HCT116 (cell line): ENCODE measurements around the gene PPP4R3A. TPM values are rescaled to one million over a fixed set of nuclear protein-coding genes. Genes with fewer than 3 reads are reported as not detected.

ENCODE experiments used
- ATAC-seq: fragments of 200-7000 bp; cut with Tn5 transposase; 2 replicates; pipeline ENCODE4 v1.9.1; 2020; ENCODE audit warnings: mild to moderate bottlenecking, moderate library complexity
- BruUV-seq: library from RNA; stranded (reverse); fragments of 400-500 nt; replicated peaks from 2 replicates; lab custom pipeline; 2021; lab: Mats Ljungman, UMichigan
- CTCF ChIA-PET: fragments of 300-600 bp; sonication (Branson Sonifier 250); formaldehyde crosslinking; loops from one replicate; lab custom pipeline; 2021; ENCODE audit warnings: antibody characterized with exemption; lab: Charles Lee
- POLR2A ChIA-PET: fragments of 300-600, 350-600 bp; sonication (Branson Sonifier 250); formaldehyde crosslinking; loops from one replicate; lab custom pipeline; 2021; ENCODE audit warnings: antibody characterized with exemption; lab: Charles Lee
- RAD21 ChIA-PET, 2 experiments: fragments of 300-600 bp; sonication (Branson Sonifier 250); formaldehyde crosslinking; loops; one replicate each; lab custom pipeline; 2023; ENCODE audit warnings: low total read pairs in 2 of 2; ENCODE audit not compliant: uncharacterized antibody in 2 of 2, unreplicated experiment in 2 of 2, low non-redundant PET in 1 of 2; lab: Charles Lee
- DNase-seq: peaks from one replicate; pipeline ENCODE4 v3.0.0-alpha.2; 2010; ENCODE audit warnings: low read depth, low spot score
- H2AFZ ChIP-seq: fragments of 200-600 bp; shearing (Covaris generic), sonication (generic); 2 replicates; pipeline ENCODE4 v1.6.1; 2017; ENCODE audit warnings: low read depth, mixed run types, mixed read lengths, antibody characterized with exemption, low read length; ENCODE audit not compliant: poor library complexity, severe bottlenecking
- H3K27ac ChIP-seq: 2 replicates; pipeline ENCODE4 v1.5.1; 2012; ENCODE audit warnings: low read depth, low read length
- H3K27me3 ChIP-seq: fragments of 200-600 bp; sonication (generic); 2 replicates; pipeline ENCODE4 v1.6.1; 2016; ENCODE audit warnings: mixed run types, low read length, mixed read lengths; ENCODE audit not compliant: insufficient read depth
- H3K36me3 ChIP-seq, 2 experiments: fragments of 200-500 bp in 1 of 2; fragments of 200-600 bp in 1 of 2; sonication (Bioruptor generic) in 1 of 2; sonication (generic) in 1 of 2; 2 replicates each; pipeline versions ENCODE4 v1.5.1 to v1.6.1; 2014 to 2016; ENCODE audit warnings: low read length in 2 of 2, inconsistent platforms in 1 of 2, mixed read lengths in 1 of 2, mixed run types in 1 of 2; ENCODE audit not compliant: insufficient read depth in 2 of 2, control insufficient read depth in 1 of 2
- H3K4me1 ChIP-seq, 2 experiments: fragments of 200-600 bp in 1 of 2; sonication (generic) in 1 of 2; 2 replicates each; pipeline versions ENCODE4 v1.5.1 to v1.6.1; 2012 to 2017; ENCODE audit warnings: low read length in 2 of 2, inconsistent platforms in 1 of 2, mild to moderate bottlenecking in 1 of 2, mixed read lengths in 1 of 2, mixed run types in 1 of 2, moderate library complexity in 1 of 2; ENCODE audit not compliant: insufficient read depth in 2 of 2, control insufficient read depth in 1 of 2
- H3K4me2 ChIP-seq: fragments of 200-600 bp; sonication (generic); 2 replicates; pipeline ENCODE4 v1.6.1; 2017; ENCODE audit warnings: mixed run types, low read length, mixed read lengths
- H3K4me3 ChIP-seq, 2 experiments: fragments of 200-600 bp in 1 of 2; sonication (generic) in 1 of 2; replicated peaks in 1 of 2; 2 replicates each; pipeline ENCODE4 v1.5.1; 2011 to 2016; ENCODE audit warnings: low read length in 2 of 2, control low read depth in 1 of 2, low read depth in 1 of 2, mild to moderate bottlenecking in 1 of 2, mixed read lengths in 1 of 2, mixed run types in 1 of 2
- H3K79me2 ChIP-seq: fragments of 200-600 bp; sonication (generic); 2 replicates; pipeline ENCODE4 v1.6.1; 2017; ENCODE audit warnings: mild to moderate bottlenecking, mixed run types, low read length, moderate library complexity, mixed read lengths; ENCODE audit not compliant: insufficient read depth
- H3K9ac ChIP-seq: fragments of 200-600 bp; sonication (generic); 2 replicates; pipeline ENCODE4 v1.6.1; 2016; ENCODE audit warnings: low read length, mixed read lengths
- H3K9me2 ChIP-seq: fragments of 200-600 bp; sonication (generic), shearing (Covaris generic); 2 replicates; pipeline ENCODE4 v1.6.1; 2017; ENCODE audit warnings: mixed run types, mild to moderate bottlenecking, moderate library complexity; ENCODE audit not compliant: insufficient read depth
- H3K9me3 ChIP-seq, 2 experiments: fragments of 200-500 bp in 1 of 2; fragments of 200-600 bp in 1 of 2; sonication (Bioruptor generic) in 1 of 2; sonication (generic) in 1 of 2; 2 replicates each; pipeline ENCODE4 v1.6.1; 2014 to 2017; ENCODE audit warnings: low read length in 2 of 2, mixed read lengths in 2 of 2, inconsistent platforms in 1 of 2, low read depth in 1 of 2, mild to moderate bottlenecking in 1 of 2, mixed run types in 1 of 2, moderate library complexity in 1 of 2; ENCODE audit not compliant: control insufficient read depth in 1 of 2, insufficient read depth in 1 of 2
- H4K20me1 ChIP-seq: fragments of 200-600 bp; sonication (generic), shearing (Covaris generic); 2 replicates; pipeline ENCODE4 v1.6.1; 2017; ENCODE audit warnings: mixed run types, mild to moderate bottlenecking, moderate library complexity; ENCODE audit not compliant: insufficient read depth
- EGR1 ChIP-seq: IDR thresholded peaks from 2 replicates; pipeline ENCODE4 v1.6.1; 2012; ENCODE audit warnings: low read depth
- EZH2 ChIP-seq: fragments of 200-600 bp; sonication (generic); IDR thresholded peaks from 2 replicates; pipeline ENCODE4 v1.6.1; 2017; ENCODE audit warnings: antibody characterized with exemption, mixed run types
- POLR2A ChIP-seq: IDR thresholded peaks from 2 replicates; pipeline ENCODE4 v1.7.0; 2011; ENCODE audit warnings: borderline replicate concordance; ENCODE audit not compliant: insufficient read depth, insufficient read length; ENCODE audit errors: extremely low read depth
- POLR2AphosphoS5 ChIP-seq: IDR thresholded peaks from 2 replicates; pipeline ENCODE4 v1.6.1; 2011; ENCODE audit warnings: mild to moderate bottlenecking, low read depth, low read length, moderate library complexity
- RAD21 ChIP-seq: IDR thresholded peaks from 2 replicates; pipeline ENCODE4 v1.6.1; 2012; ENCODE audit warnings: low read depth, mild to moderate bottlenecking
- SRF ChIP-seq: IDR thresholded peaks from 2 replicates; pipeline ENCODE4 v1.6.1; 2012; ENCODE audit warnings: low read depth
- TCF7L2 ChIP-seq: IDR thresholded peaks from 2 replicates; pipeline ENCODE4 v1.7.0; 2011; ENCODE audit warnings: borderline replicate concordance, inconsistent platforms; ENCODE audit not compliant: insufficient read depth, insufficient read length; ENCODE audit errors: extremely low read depth
- ZNF274 ChIP-seq: fragments of 200-500 bp; sonication (Bioruptor generic); IDR thresholded peaks from 2 replicates; pipeline ENCODE4 v1.6.1; 2014; ENCODE audit warnings: mild to moderate bottlenecking, low read depth, low read length, inconsistent platforms
- intact Hi-C: fragments of 100-400 bp; cut with micrococcal nuclease; formaldehyde crosslinking; loops from 2 replicates; pipeline ENCODE4 v1.10.0; 2022
- total RNA-seq: library from RNA; stranded (reverse); gene quantifications from one replicate; pipeline ENCODE4 v1.2.1, GENCODE V29; 2021; ENCODE audit not compliant: unreplicated experiment
- TF ChIP-seq, protein P1 (sequence below): IDR thresholded peaks from 2 replicates; pipeline ENCODE4 v1.6.1; 2012
- TF ChIP-seq, protein P2 (sequence below): IDR thresholded peaks from 2 replicates; pipeline ENCODE4 v1.6.1; 2012
- TF ChIP-seq, protein P3 (sequence below): IDR thresholded peaks from 2 replicates; pipeline ENCODE4 v1.6.1; 2011; ENCODE audit warnings: mild to moderate bottlenecking, low read length, moderate library complexity; ENCODE audit not compliant: insufficient replicate concordance; ENCODE audit errors: extremely low read depth

The PPP4R3A gene
- total RNA-seq, 1 experiment from 2014 or later: 67.7 TPM

DNA sequence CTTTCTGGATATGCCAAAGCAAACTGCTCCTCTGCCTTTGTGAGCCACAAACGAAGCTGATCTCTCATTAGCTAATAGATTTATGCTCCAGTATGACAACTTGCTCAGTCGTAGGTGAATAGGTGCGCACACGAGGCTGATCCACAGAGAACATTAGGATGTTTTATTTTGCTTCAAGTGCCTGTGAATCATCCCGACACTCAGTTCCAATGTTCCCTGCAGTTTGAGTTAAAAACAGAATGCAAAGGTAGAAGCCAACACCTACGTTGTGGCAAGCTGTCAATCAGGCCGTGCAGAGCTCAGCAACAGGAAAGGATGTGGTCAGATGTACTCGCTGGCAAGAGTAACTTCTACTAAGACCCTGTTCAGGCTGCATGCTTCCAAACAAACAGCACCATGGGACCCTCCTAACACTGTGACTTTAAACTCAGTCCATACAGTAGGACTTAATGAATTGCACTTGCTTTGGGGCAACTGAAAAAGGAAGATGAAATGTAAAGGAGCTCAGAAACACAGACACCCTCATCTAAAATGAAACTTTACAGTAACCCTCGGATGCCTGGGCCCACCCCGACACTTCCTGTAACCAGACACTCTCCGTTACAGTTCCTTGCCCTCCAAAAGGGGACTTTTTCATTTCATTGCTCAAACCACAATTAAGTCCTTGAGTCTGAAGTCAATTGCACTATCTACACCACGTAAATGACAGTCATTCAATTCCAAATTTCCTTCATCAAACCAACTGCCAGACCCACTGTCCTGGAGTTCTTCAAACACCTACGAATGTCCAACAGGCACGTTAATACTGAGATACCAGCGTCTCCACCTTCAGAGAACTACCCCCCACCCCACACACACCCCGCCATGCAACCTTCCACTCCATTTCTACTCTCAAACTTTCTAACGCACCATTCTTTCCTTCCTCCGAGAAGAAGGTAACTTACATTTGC, 94.0 kb downstream of the PPP4R3A start:
- ChIA-PET CTCF (no interaction called here), POLR2A (no interaction called here), RAD21 (no interaction called here)
- TF ChIP-seq, protein P1, sequence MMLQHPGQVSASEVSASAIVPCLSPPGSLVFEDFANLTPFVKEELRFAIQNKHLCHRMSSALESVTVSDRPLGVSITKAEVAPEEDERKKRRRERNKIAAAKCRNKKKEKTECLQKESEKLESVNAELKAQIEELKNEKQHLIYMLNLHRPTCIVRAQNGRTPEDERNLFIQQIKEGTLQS: no peak
- no peak for TF ChIP-seq POLR2AphosphoS5
- TF ChIP-seq, protein P2, sequence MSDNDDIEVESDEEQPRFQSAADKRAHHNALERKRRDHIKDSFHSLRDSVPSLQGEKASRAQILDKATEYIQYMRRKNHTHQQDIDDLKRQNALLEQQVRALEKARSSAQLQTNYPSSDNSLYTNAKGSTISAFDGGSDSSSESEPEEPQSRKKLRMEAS: no peak
- TF ChIP-seq EGR1: no peak
- no peak for TF ChIP-seq ZNF274
- no peak for TF ChIP-seq RAD21
- TF ChIP-seq SRF: no peak
- no peak for TF ChIP-seq POLR2A
- TF ChIP-seq, protein P3, sequence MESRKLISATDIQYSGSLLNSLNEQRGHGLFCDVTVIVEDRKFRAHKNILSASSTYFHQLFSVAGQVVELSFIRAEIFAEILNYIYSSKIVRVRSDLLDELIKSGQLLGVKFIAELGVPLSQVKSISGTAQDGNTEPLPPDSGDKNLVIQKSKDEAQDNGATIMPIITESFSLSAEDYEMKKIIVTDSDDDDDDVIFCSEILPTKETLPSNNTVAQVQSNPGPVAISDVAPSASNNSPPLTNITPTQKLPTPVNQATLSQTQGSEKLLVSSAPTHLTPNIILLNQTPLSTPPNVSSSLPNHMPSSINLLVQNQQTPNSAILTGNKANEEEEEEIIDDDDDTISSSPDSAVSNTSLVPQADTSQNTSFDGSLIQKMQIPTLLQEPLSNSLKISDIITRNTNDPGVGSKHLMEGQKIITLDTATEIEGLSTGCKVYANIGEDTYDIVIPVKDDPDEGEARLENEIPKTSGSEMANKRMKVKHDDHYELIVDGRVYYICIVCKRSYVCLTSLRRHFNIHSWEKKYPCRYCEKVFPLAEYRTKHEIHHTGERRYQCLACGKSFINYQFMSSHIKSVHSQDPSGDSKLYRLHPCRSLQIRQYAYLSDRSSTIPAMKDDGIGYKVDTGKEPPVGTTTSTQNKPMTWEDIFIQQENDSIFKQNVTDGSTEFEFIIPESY: no peak
- TF ChIP-seq TCF7L2: no peak
- no peak for TF ChIP-seq EZH2
- no peak for DNase-seq
- Histone ChIP-seq H3K4me1 (peaks cover 11 to 29% of the 10 kb centered on the region in 2 experiments), H3K4me2 (peak overlapping the region; percentile 72), H3K79me2 (peaks cover 10% of the 10 kb centered on the region; the same call in 1 of the 2 replicates), H3K27ac (no peak overlapping the region), H4K20me1 (no peaks in the 10 kb centered on the region), H3K9me3 (no peaks in the 10 kb centered on the region), H3K27me3 (no peaks in the 10 kb centered on the region), H3K9me2 (no peaks in the 10 kb centered on the region), H3K4me3 (peak overlapping the region; percentile 70 to 77), H3K9ac (peak overlapping the region; percentile 71), H2AFZ (no peak overlapping the region), H3K36me3 (no peaks in the 10 kb centered on the region)
- BruUV-seq: TSS peak; percentile 61
- intact Hi-C loops: loop anchor here (5.0 kb wide), 1 partner anchor 496 kb away; no protein-coding TSS in a partner anchor
- ATAC-seq: no peak
